PFSK-1 (cell line): ENCODE measurements around the gene JAKMIP1.

Experiments used
- FOXP2 ChIP-seq: optimal IDR thresholded peaks from 2 replicates; pipeline ENCODE3; 2011; ENCODE audit warnings: borderline replicate concordance, control low read depth, inconsistent platforms; ENCODE audit not compliant: insufficient read depth; ENCODE audit errors: extremely low read length, extremely low read depth
- POLR2AphosphoS5 ChIP-seq: IDR thresholded peaks from 2 replicates; pipeline ENCODE4 v1.6.1; 2012; ENCODE audit warnings: low read depth, mild to moderate bottlenecking, control low read depth, low read length, moderate library complexity
- SIN3A ChIP-seq: IDR thresholded peaks from 2 replicates; pipeline ENCODE4 v1.6.1; 2012; ENCODE audit warnings: mild to moderate bottlenecking, low read length, moderate library complexity, borderline replicate concordance; ENCODE audit not compliant: insufficient read depth
- TAF1 ChIP-seq: IDR thresholded peaks from 2 replicates; pipeline ENCODE4 v1.6.1; 2012; ENCODE audit warnings: low read length, control low read depth, borderline replicate concordance; ENCODE audit not compliant: insufficient read depth
- TF ChIP-seq, protein P1 (sequence below), 2 experiments: IDR thresholded peaks; 2 replicates each; pipeline versions ENCODE4 v1.6.1 to v1.8.0; 2011 to 2012; ENCODE audit warnings: low read depth in 2 of 2, low read length in 2 of 2, control low read depth in 1 of 2, inconsistent platforms in 1 of 2, mild to moderate bottlenecking in 1 of 2, moderate library complexity in 1 of 2; ENCODE audit not compliant: insufficient read depth in 1 of 2

JAKMIP1 gene

DNA sequence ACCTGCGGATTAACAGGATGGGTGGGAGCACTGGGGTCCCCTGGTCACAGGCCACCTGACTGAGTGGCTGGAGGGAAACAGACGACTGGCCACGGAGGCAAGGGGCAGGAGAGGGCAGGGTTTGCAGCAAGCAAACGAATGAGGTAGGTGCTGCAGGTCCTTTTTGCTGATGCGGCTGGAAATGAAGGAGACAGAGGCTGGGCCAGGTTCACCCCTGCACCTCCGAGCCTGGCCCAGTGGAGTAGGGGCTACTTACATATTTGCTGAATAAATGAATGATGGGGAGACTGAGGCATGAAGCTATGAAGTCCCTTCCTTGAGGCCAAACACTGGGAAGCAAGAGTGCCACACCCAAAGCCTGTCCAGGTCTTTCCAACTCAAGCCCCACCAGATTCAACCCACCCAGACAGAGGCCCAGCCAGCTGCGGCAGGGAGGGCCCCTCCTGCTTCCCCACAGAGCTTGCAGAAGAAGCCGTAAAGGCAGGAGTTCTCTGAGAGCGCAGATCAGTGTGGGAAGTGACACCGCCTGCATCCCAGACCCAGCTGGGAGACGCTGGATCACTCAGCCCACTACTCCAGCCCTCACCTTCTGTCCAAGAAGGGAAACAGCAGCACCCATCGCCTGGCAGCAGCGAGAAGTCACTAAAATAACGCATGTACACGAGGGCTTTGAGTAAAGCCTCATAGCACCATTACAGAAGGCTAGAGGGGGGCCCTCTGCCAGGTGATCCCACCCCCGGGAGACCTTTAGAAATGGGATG lies 146.0 kb downstream of the JAKMIP1 start:
- TF ChIP-seq, protein P1, sequence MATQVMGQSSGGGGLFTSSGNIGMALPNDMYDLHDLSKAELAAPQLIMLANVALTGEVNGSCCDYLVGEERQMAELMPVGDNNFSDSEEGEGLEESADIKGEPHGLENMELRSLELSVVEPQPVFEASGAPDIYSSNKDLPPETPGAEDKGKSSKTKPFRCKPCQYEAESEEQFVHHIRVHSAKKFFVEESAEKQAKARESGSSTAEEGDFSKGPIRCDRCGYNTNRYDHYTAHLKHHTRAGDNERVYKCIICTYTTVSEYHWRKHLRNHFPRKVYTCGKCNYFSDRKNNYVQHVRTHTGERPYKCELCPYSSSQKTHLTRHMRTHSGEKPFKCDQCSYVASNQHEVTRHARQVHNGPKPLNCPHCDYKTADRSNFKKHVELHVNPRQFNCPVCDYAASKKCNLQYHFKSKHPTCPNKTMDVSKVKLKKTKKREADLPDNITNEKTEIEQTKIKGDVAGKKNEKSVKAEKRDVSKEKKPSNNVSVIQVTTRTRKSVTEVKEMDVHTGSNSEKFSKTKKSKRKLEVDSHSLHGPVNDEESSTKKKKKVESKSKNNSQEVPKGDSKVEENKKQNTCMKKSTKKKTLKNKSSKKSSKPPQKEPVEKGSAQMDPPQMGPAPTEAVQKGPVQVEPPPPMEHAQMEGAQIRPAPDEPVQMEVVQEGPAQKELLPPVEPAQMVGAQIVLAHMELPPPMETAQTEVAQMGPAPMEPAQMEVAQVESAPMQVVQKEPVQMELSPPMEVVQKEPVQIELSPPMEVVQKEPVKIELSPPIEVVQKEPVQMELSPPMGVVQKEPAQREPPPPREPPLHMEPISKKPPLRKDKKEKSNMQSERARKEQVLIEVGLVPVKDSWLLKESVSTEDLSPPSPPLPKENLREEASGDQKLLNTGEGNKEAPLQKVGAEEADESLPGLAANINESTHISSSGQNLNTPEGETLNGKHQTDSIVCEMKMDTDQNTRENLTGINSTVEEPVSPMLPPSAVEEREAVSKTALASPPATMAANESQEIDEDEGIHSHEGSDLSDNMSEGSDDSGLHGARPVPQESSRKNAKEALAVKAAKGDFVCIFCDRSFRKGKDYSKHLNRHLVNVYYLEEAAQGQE (IDR thresholded peaks at IDR 0.05; ENCODE audit: insufficient read depth in 1 of 2, low read depth in 2 of 2, low read length in 2 of 2), result no peak
- TF ChIP-seq TAF1, result no peak
- no peak for TF ChIP-seq SIN3A
- TF ChIP-seq POLR2AphosphoS5, result no peak
- TF ChIP-seq FOXP2, result no peak

DNA sequence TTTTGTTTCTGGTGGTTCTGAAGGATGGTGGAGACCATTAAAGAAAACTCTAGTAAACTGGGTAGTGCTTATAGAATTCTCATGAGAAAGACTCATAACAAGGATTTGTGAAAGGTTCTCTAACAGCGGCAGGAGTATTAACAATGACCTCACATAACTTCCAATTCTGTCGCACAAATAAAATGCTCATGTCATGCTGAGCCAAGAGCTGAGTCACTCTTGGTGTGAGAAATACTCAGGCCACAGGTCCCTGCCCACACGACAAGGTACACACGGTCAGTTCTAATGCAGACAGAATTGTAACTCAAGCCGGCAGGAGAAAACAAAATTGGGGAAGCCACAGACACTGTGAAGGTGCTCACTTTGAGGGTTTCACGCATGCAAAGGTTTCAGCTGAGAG lies 147.7 kb downstream of the JAKMIP1 start:
- TF ChIP-seq FOXP2 (no peak), TAF1 (no peak), POLR2AphosphoS5 (no peak), SIN3A (no peak)
- TF ChIP-seq, protein P1 (IDR thresholded peaks at IDR 0.05; ENCODE audit: insufficient read depth in 1 of 2, low read depth in 2 of 2, low read length in 2 of 2), result no peak

DNA sequence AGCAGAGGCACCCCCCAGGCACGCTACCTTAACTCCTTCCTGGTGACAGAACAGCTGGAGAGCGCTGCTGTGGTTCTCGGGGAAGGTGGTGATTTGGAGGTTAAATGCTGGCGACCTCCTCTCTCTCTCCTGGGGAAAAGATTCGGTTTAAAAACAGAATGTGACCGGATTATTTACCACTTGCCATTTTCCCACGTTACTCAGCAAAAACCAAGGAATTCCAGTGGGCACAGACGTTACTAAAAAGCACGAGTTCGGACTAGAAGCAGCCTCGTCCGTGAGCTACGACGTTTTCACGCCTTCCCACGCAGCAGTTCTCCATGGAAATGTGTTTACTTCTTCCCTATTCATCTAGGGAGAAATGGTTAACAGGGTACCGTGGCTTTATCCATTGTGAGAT lies 149.8 kb downstream of the JAKMIP1 start:
- TF ChIP-seq, protein P1 (IDR thresholded peaks at IDR 0.05; ENCODE audit: insufficient read depth in 1 of 2, low read depth in 2 of 2, low read length in 2 of 2), result no peak
- TF ChIP-seq TAF1 (no peak), POLR2AphosphoS5 (no peak), SIN3A (no peak), FOXP2 (no peak)

DNA sequence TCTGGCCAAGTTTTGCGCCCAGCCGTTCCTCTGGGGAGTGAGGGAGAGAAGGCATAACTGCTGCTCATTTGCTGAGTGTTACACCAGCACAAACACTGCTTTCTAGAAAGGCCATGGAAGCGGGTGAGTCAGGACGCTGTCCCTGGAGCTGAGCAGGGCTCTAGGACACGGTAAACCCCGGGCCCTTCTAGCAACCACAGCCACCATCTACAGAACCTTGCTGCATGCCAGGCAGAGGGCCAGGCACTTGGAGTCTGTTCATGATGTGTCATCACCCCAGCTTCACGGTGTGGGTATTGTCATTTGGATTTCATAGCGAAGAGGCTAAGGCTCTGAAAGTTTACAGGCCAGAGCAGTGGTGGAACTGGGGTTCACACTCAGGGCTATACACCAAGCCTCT lies 150.4 kb downstream of the JAKMIP1 start:
- TF ChIP-seq POLR2AphosphoS5 (no peak), FOXP2 (no peak), SIN3A (no peak), TAF1 (no peak)
- TF ChIP-seq, protein P1 (IDR thresholded peaks at IDR 0.05; ENCODE audit: insufficient read depth in 1 of 2, low read depth in 2 of 2, low read length in 2 of 2), result no peak
